Bronchial epithelial cell (primary cell): ENCODE results near the gene CTTNBP2. TPM values are rescaled to one million over a fixed set of nuclear protein-coding genes. Genes with fewer than 3 reads are reported as not detected.

Source experiments
- DNase-seq: peaks from one replicate; pipeline ENCODE4 v3.0.0-alpha.2; 2010; ENCODE audit warnings: low read depth
- FAIRE-seq: peaks from 2 replicates; lab custom pipeline; 2011; peaks lifted over from hg19 to GRCh38; lab: Jason Lieb, UNC
- H3K27me3 ChIP-seq: 2 replicates; pipeline ENCODE4 v1.5.1; 2011; ENCODE audit warnings: low read length; ENCODE audit not compliant: control insufficient read depth, insufficient read depth
- H3K36me3 ChIP-seq: 2 replicates; pipeline ENCODE4 v1.5.1; 2011; ENCODE audit warnings: low read length; ENCODE audit not compliant: control insufficient read depth, insufficient read depth
- H3K4me3 ChIP-seq: 2 replicates; pipeline ENCODE4 v1.5.1; 2011; ENCODE audit warnings: mild to moderate bottlenecking, low read depth, low read length, control low read depth
- CTCF ChIP-seq: IDR thresholded peaks from 2 replicates; pipeline ENCODE4 v1.5.1; 2011; ENCODE audit warnings: mild to moderate bottlenecking, moderate library complexity, low read length, control low read depth, inconsistent platforms; ENCODE audit not compliant: insufficient read depth, severe bottlenecking
- total RNA-seq: library from RNA; depleted of rRNA; stranded (reverse); fragments of >200 nt; gene quantifications from 2 replicates; pipeline ENCODE4 v1.2.1, GENCODE V29; 2014

CTTNBP2 gene
- total RNA-seq, 1 donor from 2014 or later, result 0.26 TPM

DNA sequence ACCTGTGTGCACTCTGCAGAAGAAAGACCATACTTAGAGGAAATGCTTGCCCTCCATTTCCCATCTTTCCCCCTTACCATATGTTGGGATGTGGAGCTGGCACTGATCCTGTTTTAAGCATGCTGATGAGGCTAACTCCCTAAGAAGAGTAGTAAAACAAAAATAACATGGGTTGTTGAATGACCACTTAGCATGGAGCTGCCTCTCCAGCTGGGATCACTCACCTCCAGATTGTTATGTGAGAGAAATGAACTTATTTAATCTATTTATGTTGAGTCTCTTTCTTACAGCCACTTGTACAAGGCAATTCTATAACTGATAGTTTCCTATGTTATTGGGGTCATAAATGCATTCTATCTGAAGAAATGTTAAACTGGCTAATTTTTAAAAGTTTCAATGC is 17.0 kb downstream of the CTTNBP2 start:
- no peaks in the 10 kb centered on the region for H3K36me3 ChIP-seq
- no peak overlapping the region for H3K4me3 ChIP-seq
- H3K27me3 ChIP-seq, result no peaks in the 10 kb centered on the region
- DNase-seq, result no peak
- TF ChIP-seq CTCF, result no peak
- no peak for FAIRE-seq

DNA sequence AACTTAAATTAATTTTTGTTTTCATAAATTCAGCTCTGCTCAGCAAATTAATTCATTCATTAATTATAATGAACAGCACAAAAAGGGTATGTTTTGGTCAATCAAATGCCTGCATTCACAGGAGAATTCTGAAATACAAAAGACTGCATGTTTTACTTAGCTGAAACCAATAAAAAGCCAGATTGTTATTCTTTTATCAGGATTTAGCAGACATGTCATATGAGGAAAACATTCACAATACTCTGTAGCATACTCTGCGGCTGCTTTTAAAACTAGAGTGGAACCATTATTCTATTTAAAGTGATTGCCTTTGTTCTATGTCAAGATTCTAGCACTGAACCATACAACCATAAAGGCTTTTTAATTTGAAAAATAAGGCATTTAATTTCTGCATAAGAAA is 19.1 kb downstream of the CTTNBP2 start:
- no peak for FAIRE-seq
- DNase-seq, result no peak
- no peak for TF ChIP-seq CTCF
- Histone ChIP-seq H3K36me3 (no peaks in the 10 kb centered on the region), H3K4me3 (no peak overlapping the region), H3K27me3 (no peaks in the 10 kb centered on the region)

- no peak for DNase-seq
- FAIRE-seq, result no peak
- Histone ChIP-seq H3K36me3 (no peaks in the 10 kb centered on the region), H3K27me3 (no peaks in the 10 kb centered on the region), H3K4me3 (no peak overlapping the region)
- TF ChIP-seq CTCF, result no peak
Measured at GRCh38 chr7:117848941-117849340, 24.3 kb downstream of the CTTNBP2 start.

GRCh38 chr7:117844678-117845077 is 28.6 kb downstream of the CTTNBP2 start:
- H3K27me3 ChIP-seq, result no peaks in the 10 kb centered on the region
- no peak overlapping the region for H3K4me3 ChIP-seq
- TF ChIP-seq CTCF, result no peak
- no peak for DNase-seq
- no peak for FAIRE-seq
- H3K36me3 ChIP-seq, result no peaks in the 10 kb centered on the region

GRCh38 chr7:117841611-117842010 is 31.6 kb downstream of the CTTNBP2 start:
- H3K36me3 ChIP-seq, result no peaks in the 10 kb centered on the region
- no peak for DNase-seq

More at GRCh38 chr7:117841611-117842010, 31.6 kb downstream of the CTTNBP2 start:
- TF ChIP-seq CTCF, result no peak
- H3K4me3 ChIP-seq, result no peak overlapping the region
- FAIRE-seq, result no peak
- H3K27me3 ChIP-seq, result no peaks in the 10 kb centered on the region
